Ovary (tissue), 3 donors: ENCODE data around the gene PRDM7.

Source experiments
- CTCF ChIP-seq, 3 donors: fragments of 450-650 bp in 2 of 3; fragments of 200-600 bp in 1 of 3; IDR thresholded peaks; one replicate each; pipeline versions ENCODE4 v1.5.1 to v1.8.0; 2016 to 2022; ENCODE audit warnings: antibody characterized with exemption in 3 of 3, mild to moderate bottlenecking in 1 of 3
- EP300 ChIP-seq: sonication (generic); formaldehyde crosslinking; IDR thresholded peaks from one replicate; pipeline ENCODE4 v1.6.1; 2017; ENCODE audit warnings: antibody characterized with exemption
- POLR2A ChIP-seq: fragments of 450-650 bp; IDR thresholded peaks from one replicate; pipeline ENCODE4 v1.6.1; 2017; ENCODE audit warnings: antibody characterized with exemption, mild to moderate bottlenecking, moderate library complexity
- donor health status: DM: no; HTN: no; CAD: no.

GRCh38 chr16:90034504-90034903, 42.6 kb downstream of the PRDM7 start:
- TF ChIP-seq POLR2A (no peak), CTCF (IDR thresholded peaks at IDR 0.05) (no peak), EP300 (no peak)
